ENCODE data around the gene APEX1. TPM values are rescaled to one million over a fixed set of nuclear protein-coding genes. Genes with fewer than 3 reads are reported as not detected.

The APEX1 gene
- total RNA-seq, result 10 to 100 TPM; 50.2 to 87.0 (median 59.8) TPM
- long read RNA-seq, transcript APEX1-210 (5 exons, 1,437 nt), result minor isoform, 6 of 24 reads
- long read RNA-seq, transcript APEX1-201 (5 exons, 1,484 nt), result major isoform, 10 of 24 reads
- long read RNA-seq, partial matches to known transcripts, result 2 of 24 reads
- long read RNA-seq, other reads (novel, unspliced or antisense), result 2 of 24 reads

GRCh38 chr14:20454516-20455354, at the start of gene APEX1, which contains the start of gene OSGEP:
Gene APEX1 (plus strand): TSS chr14:20455226. CDS start chr14:20455646, 420 bp downstream.
Gene OSGEP (minus strand): TSS chr14:20454812. CDS start chr14:20454683, 129 bp downstream.
- Histone ChIP-seq H3K27me3 (no peaks in the 10 kb centered on the region), H3K27ac (peak within 1 kb of the TSS; percentile 78 to 89 (median 80)), H3K4me1 (peaks cover 0 to 17% (median 8%) of the 10 kb centered on the region in 4 donors), H3K4me3 (peak within 1 kb of the TSS; percentile 69 to 81 (median 71)), H3K36me3 (peaks cover 0 to 60% (median 19%) of the 10 kb centered on the region in 4 donors), H3K9me3 (no peaks in the 10 kb centered on the region)
- intact Hi-C loops (cut with DNase I), result no loop called here
- peak; percentile 94 to 97 (median 95) for ATAC-seq
- under 1% methylated on average over 34 of the region's 56 CpGs for WGBS (ENCODE audit: insufficient coverage, low coverage, low lambda C conversion rate, missing lambda C conversion rate)
- TF ChIP-seq CTCF (IDR thresholded peaks at IDR 0.05), result no peak
- peak; percentile 79 for TF ChIP-seq POLR2A (IDR thresholded peaks at IDR 0.05)
- DNase-seq, result peak; percentile 98 to 99 (median 98)

GRCh38 chr14:20409226-20409625, 45.8 kb upstream of the APEX1 start:
- TF ChIP-seq CTCF (IDR thresholded peaks at IDR 0.05), result no peak
- TF ChIP-seq POLR2A (IDR thresholded peaks at IDR 0.05), result no peak
- Histone ChIP-seq H3K9me3 (no peaks in the 10 kb centered on the region), H3K27me3 (no peaks in the 10 kb centered on the region), H3K4me1 (peaks cover 0 to 4% (median 0%) of the 10 kb centered on the region in 4 donors), H3K27ac (no peak overlapping the region), H3K4me3 (no peak overlapping the region), H3K36me3 (peaks cover 0 to 27% (median 16%) of the 10 kb centered on the region in 4 donors)
- ATAC-seq (no peak), DNase-seq (no peak)
- intact Hi-C loops (cut with DNase I), result no loop called here
- WGBS (ENCODE audit: insufficient coverage, low coverage, low lambda C conversion rate, missing lambda C conversion rate), result 92% methylated on average over 2 of the region's 2 CpGs

GRCh38 chr14:20412411-20412810, 42.6 kb upstream of the APEX1 start:
- intact Hi-C loops (cut with DNase I), result no loop called here
- peak in 2 of 4 donors; percentile 4 to 12 for ATAC-seq
- H3K36me3 ChIP-seq, result peaks cover 0 to 7% (median 5%) of the 10 kb centered on the region in 4 donors
- no peaks in the 10 kb centered on the region for H3K27me3 ChIP-seq
- H3K27ac ChIP-seq, result peak overlapping the region; percentile 77 to 95 (median 85)
- H3K4me3 ChIP-seq, result peak overlapping the region; percentile 73 to 88 (median 84)
- H3K4me1 ChIP-seq, result peaks cover 0 to 4% (median 0%) of the 10 kb centered on the region in 4 donors
- 2% methylated on average over 7 of the region's 7 CpGs for WGBS (ENCODE audit: insufficient coverage, low coverage, low lambda C conversion rate, missing lambda C conversion rate)
- H3K9me3 ChIP-seq, result no peaks in the 10 kb centered on the region
- DNase-seq, result no peak
- TF ChIP-seq CTCF (IDR thresholded peaks at IDR 0.05), result no peak
- TF ChIP-seq POLR2A (IDR thresholded peaks at IDR 0.05), result no peak

- peak; percentile 96 to 98 (median 98) for ATAC-seq
- TF ChIP-seq POLR2A (IDR thresholded peaks at IDR 0.05), result peak; percentile 91
- no peak for TF ChIP-seq CTCF (IDR thresholded peaks at IDR 0.05)
- WGBS (ENCODE audit: insufficient coverage, low coverage, low lambda C conversion rate, missing lambda C conversion rate), result under 1% methylated on average over 30 of the region's 43 CpGs
- peaks cover 0 to under 1% (median under 1%) of the 10 kb centered on the region in 4 donors for H3K36me3 ChIP-seq
- intact Hi-C loops (cut with DNase I), result no loop called here
- peak within 1 kb of the TSS; percentile 77 to 95 (median 85) for H3K27ac ChIP-seq
- peak; percentile 91 to 93 (median 91) for DNase-seq
- peaks cover 0 to 4% (median 0%) of the 10 kb centered on the region in 4 donors for H3K4me1 ChIP-seq
- H3K4me3 ChIP-seq, result peak within 1 kb of the TSS; percentile 73 to 88 (median 84)
- H3K27me3 ChIP-seq, result no peaks in the 10 kb centered on the region
- no peaks in the 10 kb centered on the region for H3K9me3 ChIP-seq
Measured at GRCh38 chr14:20412876-20413743, 41.9 kb upstream of the APEX1 start, which contains the start of gene TEP1. Gene TEP1 (minus strand): TSS chr14:20413501. CDS start chr14:20408439, 5,062 bp downstream.

Measured in right lobe of liver (tissue), 6 donors.